ENCODE data around the gene INTS14.

- no peak for TF ChIP-seq REST (IDR thresholded peaks at IDR 0.05; ENCODE audit: insufficient read depth in 1 of 2, low read depth in 2 of 2, low read length in 1 of 2)
- TF ChIP-seq CTCF (IDR thresholded peaks at IDR 0.05): no peak
- no peak for TF ChIP-seq POLR2AphosphoS5 (IDR thresholded peaks at IDR 0.05; ENCODE audit: low read depth, low read length)
- no peak for TF ChIP-seq SIN3A (IDR thresholded peaks at IDR 0.05; ENCODE audit: borderline replicate concordance, insufficient read depth, low read depth, low read length)
- TF ChIP-seq TCF7L2 (IDR thresholded peaks at IDR 0.05; ENCODE audit: low read depth, low read length): no peak
Observed at GRCh38 chr15:65571971-65572370, 39.0 kb downstream of the INTS14 start.

All from Panc1 (cell line).